ENCODE results near the gene PRKG1. TPM values are rescaled to one million over a fixed set of nuclear protein-coding genes. Genes with fewer than 3 reads are reported as not detected.

Gene PRKG1
- total RNA-seq, 2 donors from 2014 or later = 17.8 to 31.1 TPM

DNA sequence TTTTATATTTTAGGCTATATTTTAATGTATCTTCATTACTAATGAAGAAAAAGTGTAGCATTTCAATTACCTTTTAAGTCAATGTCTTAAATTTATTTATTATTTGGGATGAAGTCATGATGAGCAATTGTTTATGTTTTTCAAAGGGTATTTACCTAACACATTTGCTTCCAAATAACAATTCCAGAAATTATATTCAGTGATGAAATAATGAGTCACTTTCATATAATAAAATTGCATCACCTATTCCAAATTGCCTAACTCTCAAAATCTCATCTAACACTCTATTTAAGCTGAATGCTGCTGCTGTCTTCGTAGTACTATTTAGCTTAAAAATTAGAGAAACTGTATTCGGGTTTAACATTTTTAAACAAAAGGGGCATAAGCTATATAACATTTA lies 97.7 kb downstream of the PRKG1 start:
- H3K4me3 ChIP-seq = no peak overlapping the region
- no peak for DNase-seq (ENCODE audit: low spot score)
- no peaks in the 10 kb centered on the region for H3K27me3 ChIP-seq
- TF ChIP-seq, protein P1, sequence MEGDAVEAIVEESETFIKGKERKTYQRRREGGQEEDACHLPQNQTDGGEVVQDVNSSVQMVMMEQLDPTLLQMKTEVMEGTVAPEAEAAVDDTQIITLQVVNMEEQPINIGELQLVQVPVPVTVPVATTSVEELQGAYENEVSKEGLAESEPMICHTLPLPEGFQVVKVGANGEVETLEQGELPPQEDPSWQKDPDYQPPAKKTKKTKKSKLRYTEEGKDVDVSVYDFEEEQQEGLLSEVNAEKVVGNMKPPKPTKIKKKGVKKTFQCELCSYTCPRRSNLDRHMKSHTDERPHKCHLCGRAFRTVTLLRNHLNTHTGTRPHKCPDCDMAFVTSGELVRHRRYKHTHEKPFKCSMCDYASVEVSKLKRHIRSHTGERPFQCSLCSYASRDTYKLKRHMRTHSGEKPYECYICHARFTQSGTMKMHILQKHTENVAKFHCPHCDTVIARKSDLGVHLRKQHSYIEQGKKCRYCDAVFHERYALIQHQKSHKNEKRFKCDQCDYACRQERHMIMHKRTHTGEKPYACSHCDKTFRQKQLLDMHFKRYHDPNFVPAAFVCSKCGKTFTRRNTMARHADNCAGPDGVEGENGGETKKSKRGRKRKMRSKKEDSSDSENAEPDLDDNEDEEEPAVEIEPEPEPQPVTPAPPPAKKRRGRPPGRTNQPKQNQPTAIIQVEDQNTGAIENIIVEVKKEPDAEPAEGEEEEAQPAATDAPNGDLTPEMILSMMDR (IDR thresholded peaks at IDR 0.05) = no peak
- no peak overlapping the region for H3K27ac ChIP-seq
- H3K36me3 ChIP-seq = no peaks in the 10 kb centered on the region
- H3K4me1 ChIP-seq = no peaks in the 10 kb centered on the region
- no peaks in the 10 kb centered on the region for H3K9me3 ChIP-seq

DNA sequence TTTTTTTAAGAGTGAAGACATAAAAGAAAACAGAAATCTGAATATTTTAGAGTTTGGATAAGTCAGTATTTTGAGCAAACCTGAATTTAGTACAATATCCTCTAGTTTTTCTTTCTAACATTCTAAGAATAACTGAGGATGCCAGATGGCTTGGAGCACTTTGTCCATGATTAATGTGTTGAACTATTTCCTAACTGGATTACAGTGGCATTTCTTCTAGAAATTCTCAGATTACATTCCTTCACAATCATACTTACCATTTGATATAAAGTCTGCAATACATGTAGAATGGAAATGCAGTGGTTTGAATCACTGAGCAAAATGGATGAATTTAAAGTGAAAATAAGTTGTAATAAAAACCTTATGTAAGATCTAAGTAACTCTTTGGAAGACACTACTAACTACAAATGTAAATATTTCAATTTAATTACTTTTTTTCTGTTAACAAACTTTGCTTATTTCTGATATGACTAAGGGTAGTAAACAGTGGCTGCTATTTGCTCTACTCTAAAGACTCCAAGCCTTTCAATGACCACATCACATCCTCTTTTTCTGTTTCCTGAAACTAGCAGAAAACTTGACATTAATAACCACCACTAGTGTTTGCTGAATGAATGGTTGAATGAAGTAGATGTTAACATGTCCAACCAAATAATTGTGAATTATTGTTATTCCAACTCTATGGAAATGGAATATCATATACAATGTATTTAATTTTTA lies 102.8 kb downstream of the PRKG1 start:
- H3K36me3 ChIP-seq = no peaks in the 10 kb centered on the region
- H3K9me3 ChIP-seq = no peaks in the 10 kb centered on the region
- no peaks in the 10 kb centered on the region for H3K4me1 ChIP-seq
- DNase-seq (ENCODE audit: low spot score) = no peak
- no peak overlapping the region for H3K27ac ChIP-seq
- H3K4me3 ChIP-seq = no peak overlapping the region
- no peaks in the 10 kb centered on the region for H3K27me3 ChIP-seq
- TF ChIP-seq, protein P1 (IDR thresholded peaks at IDR 0.05) = no peak

DNA sequence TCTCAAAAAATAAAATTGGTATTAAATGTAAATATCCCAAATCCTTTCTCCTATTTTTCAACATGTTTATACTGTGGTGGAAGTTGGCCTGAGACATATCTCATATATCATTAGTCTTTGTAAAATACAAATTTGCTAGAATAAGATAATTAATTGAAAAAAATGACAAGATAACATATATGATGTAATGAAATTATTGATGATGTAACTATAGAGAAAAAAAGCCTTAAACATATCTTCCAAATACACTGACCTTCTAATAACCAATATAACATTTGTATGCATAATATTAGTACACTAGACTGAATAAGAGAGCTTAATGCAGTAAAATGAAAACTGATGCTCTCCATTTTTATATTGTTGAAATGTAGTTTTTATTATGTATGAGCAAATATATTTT lies 104.3 kb downstream of the PRKG1 start:
- Histone ChIP-seq H3K9me3 (no peaks in the 10 kb centered on the region), H3K4me1 (no peaks in the 10 kb centered on the region), H3K4me3 (no peak overlapping the region), H3K27me3 (no peaks in the 10 kb centered on the region), H3K36me3 (no peaks in the 10 kb centered on the region), H3K27ac (no peak overlapping the region)
- TF ChIP-seq, protein P1 (IDR thresholded peaks at IDR 0.05) = no peak
- DNase-seq (ENCODE audit: low spot score) = no peak

DNA sequence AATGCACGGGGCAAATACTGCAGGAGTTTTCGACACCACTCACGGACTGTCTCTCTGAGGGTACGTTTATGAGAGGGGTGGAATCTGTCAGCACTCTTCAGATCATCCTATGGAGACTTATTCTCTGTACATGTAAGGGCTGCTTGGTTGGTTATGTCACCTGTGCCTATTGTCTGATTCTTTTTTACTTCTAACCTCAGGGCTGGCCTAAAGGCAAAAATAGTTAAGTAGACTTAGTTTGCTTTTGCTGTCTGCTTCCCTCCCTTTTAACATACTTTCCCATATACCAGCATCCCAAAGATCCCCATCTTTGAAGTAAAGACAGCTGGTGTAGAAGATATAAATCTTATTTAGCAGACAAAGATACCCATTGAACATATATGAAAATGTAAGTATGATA lies 105.9 kb downstream of the PRKG1 start:
- Histone ChIP-seq H3K4me1 (no peaks in the 10 kb centered on the region), H3K27ac (no peak overlapping the region), H3K36me3 (no peaks in the 10 kb centered on the region), H3K4me3 (no peak overlapping the region), H3K9me3 (no peaks in the 10 kb centered on the region), H3K27me3 (no peaks in the 10 kb centered on the region)
- no peak for DNase-seq (ENCODE audit: low spot score)
- TF ChIP-seq, protein P1 (IDR thresholded peaks at IDR 0.05) = no peak

DNA sequence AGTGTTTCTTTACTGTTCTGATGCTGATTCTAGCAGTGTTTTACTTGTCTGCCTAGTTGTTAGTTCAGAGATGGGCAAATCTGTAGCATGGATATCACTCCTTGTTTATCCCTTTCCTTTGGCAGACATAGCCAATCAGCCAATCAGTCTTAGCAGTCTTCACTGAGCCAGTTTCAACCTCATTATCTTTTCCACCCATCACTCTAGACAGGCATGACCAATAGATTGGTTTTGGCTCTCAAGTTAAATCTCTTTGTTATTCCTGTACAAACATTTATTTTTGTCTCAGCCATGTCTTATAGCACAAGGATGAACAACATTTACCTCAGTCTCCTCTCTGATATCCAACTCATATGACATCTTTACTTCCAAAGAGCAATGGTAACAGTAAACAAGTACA lies 109.5 kb downstream of the PRKG1 start:
- Histone ChIP-seq H3K27me3 (no peaks in the 10 kb centered on the region), H3K27ac (no peak overlapping the region), H3K9me3 (no peaks in the 10 kb centered on the region), H3K36me3 (no peaks in the 10 kb centered on the region), H3K4me1 (no peaks in the 10 kb centered on the region), H3K4me3 (no peak overlapping the region)
- TF ChIP-seq, protein P1 (IDR thresholded peaks at IDR 0.05) = no peak
- no peak for DNase-seq (ENCODE audit: low spot score)

DNA sequence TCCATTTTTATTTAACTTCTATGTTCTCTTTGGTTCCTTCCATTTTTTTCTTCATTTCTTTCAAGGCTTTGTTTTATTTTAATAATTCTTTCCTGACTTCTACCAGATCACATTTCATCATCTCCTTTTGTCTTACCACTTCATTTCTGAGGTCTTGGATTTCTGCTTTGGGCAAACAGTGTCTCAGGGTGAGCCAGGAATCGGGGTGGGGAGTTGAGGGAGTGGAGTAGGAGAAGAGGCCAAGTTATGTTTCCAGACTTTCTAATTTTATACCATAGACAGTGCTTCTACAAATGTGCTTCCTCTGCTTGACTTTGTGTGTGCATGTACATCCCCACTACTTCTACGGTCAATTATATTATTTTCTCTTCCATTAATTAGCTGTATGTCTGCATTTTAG lies 112.1 kb downstream of the PRKG1 start:
- no peaks in the 10 kb centered on the region for H3K36me3 ChIP-seq
- TF ChIP-seq, protein P1 (IDR thresholded peaks at IDR 0.05) = no peak
- H3K27ac ChIP-seq = no peak overlapping the region
- H3K4me1 ChIP-seq = no peaks in the 10 kb centered on the region
- H3K4me3 ChIP-seq = no peak overlapping the region
- DNase-seq (ENCODE audit: low spot score) = no peak
- no peaks in the 10 kb centered on the region for H3K27me3 ChIP-seq
- H3K9me3 ChIP-seq = no peaks in the 10 kb centered on the region

All from right atrium auricular region (tissue), 2 donors.